Endodermal cell (in vitro differentiated cells): ENCODE data around the gene PSD. TPM values are rescaled to one million over a fixed set of nuclear protein-coding genes. Genes with fewer than 3 reads are reported as not detected.

Experiments used
- DNase-seq: peaks from one replicate; pipeline ENCODE4 v3.0.0-alpha.2; 2017
- H3K27ac ChIP-seq: 2 replicates; pipeline ENCODE4 v1.5.1; 2013; ENCODE audit warnings: mild to moderate bottlenecking, low read depth, low read length, moderate library complexity
- H3K27me3 ChIP-seq: 2 replicates; pipeline ENCODE4 v1.6.1; 2013; ENCODE audit warnings: mild to moderate bottlenecking, low read length, moderate library complexity; ENCODE audit not compliant: insufficient read depth, control insufficient read depth, poor library complexity, severe bottlenecking
- H3K36me3 ChIP-seq: 2 replicates; pipeline ENCODE4 v1.7.0; 2013; ENCODE audit warnings: mild to moderate bottlenecking, low read length, moderate library complexity; ENCODE audit not compliant: control insufficient read depth, insufficient read depth
- H3K4me1 ChIP-seq: one replicate; pipeline ENCODE4 v1.7.0; 2013; ENCODE audit warnings: low read length; ENCODE audit not compliant: control insufficient read depth, insufficient read depth
- H3K4me3 ChIP-seq: 2 replicates; pipeline ENCODE4 v1.5.1; 2013; ENCODE audit warnings: mild to moderate bottlenecking, low read length, moderate library complexity
- H3K9ac ChIP-seq: 2 replicates; pipeline ENCODE4 v1.6.1; 2013; ENCODE audit warnings: mild to moderate bottlenecking, low read length, moderate library complexity; ENCODE audit not compliant: poor library complexity, severe bottlenecking; ENCODE audit errors: extremely low read depth
- H3K9me3 ChIP-seq: 2 replicates; pipeline ENCODE4 v1.6.1; 2013; ENCODE audit warnings: mild to moderate bottlenecking, low read length, moderate library complexity; ENCODE audit not compliant: control insufficient read depth
- H3K27ac Mint-ChIP-seq: 2 replicates; pipeline ENCODE4 v1.8.0; 2020; ENCODE audit warnings: mixed read lengths
- H3K27me3 Mint-ChIP-seq: 2 replicates; pipeline ENCODE4 v1.8.0; 2021; ENCODE audit warnings: mild to moderate bottlenecking, mixed read lengths; ENCODE audit not compliant: insufficient read depth
- H3K36me3 Mint-ChIP-seq: 2 replicates; pipeline ENCODE4 v1.8.0; 2020; ENCODE audit warnings: low read depth, mixed read lengths
- H3K4me1 Mint-ChIP-seq: 2 replicates; pipeline ENCODE4 v1.8.0; 2020; ENCODE audit warnings: mixed read lengths
- H3K4me3 Mint-ChIP-seq: 2 replicates; pipeline ENCODE4 v1.8.0; 2020; ENCODE audit warnings: mild to moderate bottlenecking, moderate library complexity, mixed read lengths
- H3K9me3 Mint-ChIP-seq: 2 replicates; pipeline ENCODE4 v1.8.0; 2020; ENCODE audit warnings: mild to moderate bottlenecking, mixed read lengths
- CTCF ChIP-seq: fragments of 200-600 bp; sonication (generic); conservative IDR thresholded peaks from 2 replicates; pipeline ENCODE4 v1.5.0; 2021; ENCODE audit warnings: antibody characterized with exemption, mild to moderate bottlenecking
- WGBS, 2 experiments: methylation state at CpG; one replicate each; pipeline versions ENCODE4 v1.1.5 to v1.1.7; 2013; ENCODE audit warnings: missing lambda C conversion rate in 2 of 2, mixed read lengths in 1 of 2; ENCODE audit not compliant: insufficient coverage in 1 of 2, insufficient read length in 1 of 2; 5-methylcytosine and 5-hydroxymethylcytosine counted together
- total RNA-seq, 2 donors: library from RNA; stranded (reverse); fragmentation: NEBNext Ultra II Directional in 1 of 2; extraction: Animal tissue kit (Norgen Biotek cat#: 25700) in 1 of 2; gene quantifications; 2 replicates in 1 of 2; 3 replicates in 1 of 2; pipeline ENCODE4 v1.2.1, GENCODE V29; 2021

PSD gene
- total RNA-seq, 2 donors from 2014 or later, result 2.8 to 8.3 TPM

GRCh38 chr10:102405108-102405571 lies 13.4 kb downstream of the PSD start:
- Mint-ChIP-seq H3K4me1 (peaks cover 11% of the 10 kb centered on the region), H3K4me3 (no peak overlapping the region), H3K36me3 (peaks cover 13% of the 10 kb centered on the region), H3K27ac (no peak overlapping the region), H3K9me3 (no peaks in the 10 kb centered on the region), H3K27me3 (peaks cover 46% of the 10 kb centered on the region)
- Histone ChIP-seq H3K27ac (no peak overlapping the region), H3K4me3 (no peak overlapping the region), H3K4me1 (no peaks in the 10 kb centered on the region), H3K27me3 (peaks cover 35% of the 10 kb centered on the region), H3K9me3 (no peaks in the 10 kb centered on the region), H3K36me3 (peaks cover 15% of the 10 kb centered on the region), H3K9ac (no peak overlapping the region)
- no peak for DNase-seq
- TF ChIP-seq CTCF, result no peak
- WGBS, 2 experiments, result 92 to 95% methylated on average over 17 to 19 of the region's 19 CpGs

DNA sequence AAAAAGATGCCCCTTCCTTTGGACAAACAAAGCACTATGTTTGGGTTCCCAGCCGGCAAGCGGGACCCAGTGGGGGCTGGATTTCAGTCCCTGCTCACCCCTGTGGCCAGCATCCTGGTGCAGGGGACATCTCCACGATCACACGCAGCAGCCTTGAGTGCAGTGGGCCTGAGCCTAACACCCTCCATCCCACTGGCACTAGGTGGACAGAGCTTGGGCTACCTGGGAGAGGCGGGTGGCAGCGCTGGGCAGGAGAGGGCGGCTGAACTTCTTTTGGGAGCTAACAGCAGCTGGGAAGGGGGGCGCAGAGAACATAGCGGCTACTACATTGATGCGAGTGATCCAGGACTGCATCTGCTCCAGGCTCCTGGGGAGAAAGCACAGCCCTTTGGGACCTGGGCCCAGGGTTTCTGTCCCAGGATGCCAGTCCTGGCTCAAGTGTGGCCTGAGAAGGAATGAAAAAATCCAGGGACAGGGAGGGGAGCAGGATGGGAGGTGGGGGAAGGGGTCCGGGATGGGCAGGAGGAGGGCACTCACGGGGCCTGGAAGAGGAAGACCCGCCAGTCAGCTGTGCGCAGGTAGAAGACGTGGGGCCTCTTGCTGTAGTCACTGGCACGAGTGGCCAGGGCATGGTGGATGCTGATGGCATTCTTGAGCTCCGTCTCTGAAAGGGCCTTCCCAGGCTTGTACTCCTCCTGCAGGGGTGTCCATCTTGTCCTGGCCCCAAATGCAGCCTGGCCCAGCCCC lies 14.1 kb downstream of the PSD start:
- H3K4me1 ChIP-seq, result no peaks in the 10 kb centered on the region
- H3K27me3 ChIP-seq, result peaks cover 29% of the 10 kb centered on the region
- H3K36me3 Mint-ChIP-seq, result peaks cover 17% of the 10 kb centered on the region
- peaks cover 42% of the 10 kb centered on the region for H3K27me3 Mint-ChIP-seq
- no peaks in the 10 kb centered on the region for H3K9me3 Mint-ChIP-seq
- peaks cover 19% of the 10 kb centered on the region for H3K36me3 ChIP-seq
- H3K9ac ChIP-seq, result no peak overlapping the region
- DNase-seq, result no peak
- no peak overlapping the region for H3K27ac Mint-ChIP-seq
- no peak overlapping the region for H3K4me3 Mint-ChIP-seq
- no peak overlapping the region for H3K27ac ChIP-seq
- no peak overlapping the region for H3K4me3 ChIP-seq
- no peaks in the 10 kb centered on the region for H3K9me3 ChIP-seq
- peaks cover 5% of the 10 kb centered on the region for H3K4me1 Mint-ChIP-seq
- WGBS, 2 experiments, result 90 to 96% methylated on average over 16 to 17 of the region's 17 CpGs
- no peak for TF ChIP-seq CTCF

DNA sequence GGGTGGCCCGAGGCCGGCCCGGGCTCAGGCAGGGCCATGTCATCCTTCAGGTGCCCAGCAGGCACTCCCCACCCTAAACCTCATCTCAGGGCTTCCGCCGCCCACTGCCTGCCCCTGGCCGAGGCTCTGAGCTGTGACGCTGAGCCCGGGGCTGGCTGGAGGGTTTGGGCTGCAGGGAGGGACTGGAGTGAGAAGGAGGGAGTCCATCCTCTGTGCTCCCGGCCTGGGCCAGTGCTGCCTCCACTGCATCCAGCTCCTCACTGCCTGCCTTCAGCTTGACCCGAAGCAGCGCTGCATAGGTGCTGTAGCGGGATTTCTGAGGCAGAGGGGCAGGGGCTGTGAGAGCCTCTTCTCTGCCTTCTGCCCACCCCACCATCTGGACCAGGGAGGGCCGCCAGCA lies 15.5 kb downstream of the PSD start:
- H3K36me3 ChIP-seq, result peaks cover 19% of the 10 kb centered on the region

More for the DNA sequence above, 15.5 kb downstream of the PSD start:
- DNase-seq, result no peak
- Histone ChIP-seq H3K9me3 (no peaks in the 10 kb centered on the region), H3K27me3 (peaks cover 15% of the 10 kb centered on the region), H3K4me3 (no peak overlapping the region), H3K9ac (no peak overlapping the region), H3K4me1 (no peaks in the 10 kb centered on the region), H3K27ac (no peak overlapping the region)
- no peak for TF ChIP-seq CTCF
- Mint-ChIP-seq H3K4me1 (peaks cover under 1% of the 10 kb centered on the region), H3K27me3 (peaks cover 31% of the 10 kb centered on the region), H3K4me3 (no peak overlapping the region), H3K9me3 (no peaks in the 10 kb centered on the region), H3K27ac (no peak overlapping the region), H3K36me3 (peaks cover 20% of the 10 kb centered on the region)
- 87 to 95% methylated on average over 7 to 13 of the region's 13 CpGs for WGBS, 2 experiments
